Ammon's horn (tissue), 1 donor: ENCODE measurements around the gene PLA2G4F.

ENCODE experiments used
- DNase-seq: peaks from one replicate; pipeline ENCODE4 v3.0.0-alpha.2; 2016; ENCODE audit warnings: low spot score

PLA2G4F gene

DNA sequence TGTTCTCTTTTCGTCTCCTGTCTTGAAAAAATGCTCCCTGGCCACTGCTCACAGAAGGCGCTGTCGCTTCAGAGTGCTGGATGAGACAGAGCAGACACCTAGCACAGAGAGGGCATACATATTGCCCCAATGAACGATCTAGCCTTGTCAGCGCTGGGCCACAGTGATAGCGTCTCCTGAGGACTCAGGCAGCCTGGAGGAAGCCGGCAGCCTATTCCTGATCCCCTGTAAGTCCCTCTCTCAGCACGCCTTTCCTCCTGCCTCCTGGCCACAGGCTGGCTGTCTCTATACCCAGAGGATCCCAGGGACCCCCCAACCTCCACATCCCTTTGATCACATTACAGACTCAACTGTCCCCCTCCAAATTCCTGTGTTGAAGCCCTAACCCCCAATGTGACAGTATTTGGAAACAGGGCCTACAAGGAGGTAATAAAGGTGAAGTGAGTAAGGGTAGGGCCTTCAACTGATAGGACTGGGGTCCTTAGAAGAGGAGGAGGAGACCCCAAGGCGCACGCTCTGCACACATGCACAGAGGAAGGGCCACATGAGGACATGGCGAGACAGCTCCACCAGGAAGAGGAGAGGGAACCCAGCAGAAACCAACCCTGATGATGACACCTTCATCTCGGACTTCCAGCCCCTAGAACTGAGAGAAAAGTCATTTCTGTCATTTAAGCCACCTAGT, 7.5 kb downstream of the PLA2G4F start:
- no peak for DNase-seq

DNA sequence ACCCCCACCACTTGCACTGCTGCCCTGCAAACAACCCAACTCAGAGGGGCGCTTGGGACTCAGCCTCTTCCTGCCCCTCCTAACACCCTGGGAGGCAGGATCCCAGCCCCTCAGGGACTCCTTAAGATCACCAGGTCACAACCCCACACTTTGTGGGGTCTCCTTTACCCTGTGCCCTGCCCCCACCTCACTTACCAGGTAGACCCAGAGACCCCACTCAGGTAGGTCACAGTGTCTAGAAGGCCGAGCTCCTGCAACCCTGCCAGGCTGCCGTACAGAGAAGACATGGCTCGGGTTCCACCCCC, 9.1 kb downstream of the PLA2G4F start:
- no peak for DNase-seq

DNA sequence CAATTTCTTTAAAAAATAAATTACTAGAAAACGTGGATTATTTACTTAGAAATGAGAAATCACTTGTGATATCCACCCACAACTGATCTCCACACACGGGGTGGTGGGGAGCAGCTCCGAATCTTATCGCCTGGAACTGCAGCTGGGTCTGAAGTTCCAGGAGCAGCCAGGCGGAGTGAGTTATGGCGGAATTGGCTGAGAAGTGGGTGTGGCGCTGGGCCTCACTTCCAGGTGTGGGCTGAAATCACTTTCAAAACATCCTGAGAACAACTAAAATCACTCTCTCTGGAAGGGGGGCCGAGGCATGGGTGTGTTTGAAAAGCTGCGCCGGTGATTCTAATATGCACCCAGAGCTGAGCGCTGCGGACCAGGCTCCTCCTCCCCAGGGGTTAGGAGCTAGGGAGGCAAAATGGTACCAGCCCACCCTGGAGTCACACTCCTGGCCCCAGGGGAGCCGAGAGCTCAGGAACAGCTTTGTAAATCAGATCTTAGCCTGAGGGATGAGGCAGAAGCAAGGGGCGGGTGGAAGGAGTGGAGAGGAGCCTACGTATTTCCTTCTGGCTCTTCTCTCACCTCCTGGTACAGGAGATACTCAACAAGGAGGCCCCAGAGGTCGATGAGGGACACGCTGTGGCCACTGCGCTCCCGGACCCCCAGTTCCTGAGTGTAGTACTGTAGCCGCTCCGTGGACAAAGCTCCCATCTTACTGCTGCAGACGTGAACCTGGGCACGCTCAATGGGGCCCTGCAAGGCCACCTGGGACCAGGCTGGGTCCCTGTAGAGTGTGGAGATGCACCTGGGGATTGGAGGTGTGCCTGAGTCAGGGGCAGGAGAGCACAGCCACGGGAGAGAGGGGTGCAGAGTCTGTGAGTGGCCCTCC, 9.6 kb downstream of the PLA2G4F start:
- no peak for DNase-seq

DNA sequence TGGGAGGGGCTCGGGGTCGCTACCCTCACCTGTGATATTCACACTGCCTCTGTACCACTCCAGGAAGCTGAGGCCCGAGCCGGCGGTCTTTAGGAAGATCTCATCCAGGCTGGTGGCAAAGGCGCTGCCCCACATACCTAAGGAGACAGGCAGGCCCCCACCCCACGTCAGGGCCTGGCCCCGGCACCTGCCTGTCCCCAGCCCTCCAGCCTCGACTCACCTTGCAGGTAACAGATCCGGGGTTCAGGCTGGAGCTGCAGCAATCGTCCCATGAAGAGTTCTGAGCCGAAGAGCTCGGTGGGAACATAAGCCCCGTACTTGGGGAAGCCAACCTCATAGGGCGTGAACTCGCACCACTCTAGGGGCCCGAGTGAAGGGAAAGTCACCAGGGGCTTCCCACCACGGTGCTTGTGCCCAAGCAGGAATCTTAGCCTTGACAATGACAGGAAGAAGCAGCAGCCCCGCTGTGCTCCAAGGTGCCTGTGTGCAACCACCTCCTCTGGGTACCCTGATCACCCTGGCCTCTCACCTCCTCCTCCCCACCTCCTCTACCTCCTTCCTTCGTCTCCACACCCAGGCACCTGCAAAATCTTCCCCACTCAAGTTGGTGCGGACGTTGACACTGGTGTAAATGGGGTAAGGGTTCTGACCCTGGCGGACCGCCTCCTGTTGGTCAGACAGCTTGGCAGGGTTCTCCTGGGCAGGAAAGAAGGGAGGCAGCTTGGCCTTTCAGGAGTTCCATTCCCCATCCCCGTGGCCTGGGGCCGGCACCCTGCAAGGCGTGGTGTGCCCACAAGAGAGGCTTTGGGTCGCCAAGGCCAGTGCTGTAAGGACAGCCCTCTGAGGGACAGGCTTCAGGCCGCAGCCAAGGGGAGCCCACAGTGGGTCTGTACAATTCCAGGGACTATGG, 10.6 kb downstream of the PLA2G4F start:
- DNase-seq: no peak

DNA sequence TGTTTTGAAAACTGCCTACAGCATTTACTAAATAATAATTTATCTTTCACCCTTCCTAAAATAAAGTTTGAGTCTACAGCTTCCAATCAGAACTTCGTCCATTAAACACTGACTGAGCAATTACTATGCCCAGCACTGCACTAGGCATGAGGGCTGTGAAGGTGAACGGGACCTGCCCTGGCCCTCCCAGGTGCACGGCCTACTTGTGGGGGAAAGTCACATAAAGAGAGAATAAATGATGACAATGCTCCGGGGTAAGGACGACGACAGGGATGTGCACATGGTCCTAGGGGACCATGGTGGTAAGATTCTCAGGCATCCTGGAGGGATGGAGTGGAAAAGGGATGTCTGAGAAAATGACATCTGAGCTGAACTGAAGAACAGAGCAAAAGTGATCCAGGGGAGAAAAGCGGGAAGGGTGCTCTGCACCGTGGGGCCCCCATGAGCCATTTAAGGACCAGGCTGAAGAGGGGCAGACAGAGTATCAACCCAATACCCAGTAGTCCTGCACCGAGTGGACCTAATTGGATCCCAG, 11.5 kb downstream of the PLA2G4F start:
- no peak for DNase-seq

DNA sequence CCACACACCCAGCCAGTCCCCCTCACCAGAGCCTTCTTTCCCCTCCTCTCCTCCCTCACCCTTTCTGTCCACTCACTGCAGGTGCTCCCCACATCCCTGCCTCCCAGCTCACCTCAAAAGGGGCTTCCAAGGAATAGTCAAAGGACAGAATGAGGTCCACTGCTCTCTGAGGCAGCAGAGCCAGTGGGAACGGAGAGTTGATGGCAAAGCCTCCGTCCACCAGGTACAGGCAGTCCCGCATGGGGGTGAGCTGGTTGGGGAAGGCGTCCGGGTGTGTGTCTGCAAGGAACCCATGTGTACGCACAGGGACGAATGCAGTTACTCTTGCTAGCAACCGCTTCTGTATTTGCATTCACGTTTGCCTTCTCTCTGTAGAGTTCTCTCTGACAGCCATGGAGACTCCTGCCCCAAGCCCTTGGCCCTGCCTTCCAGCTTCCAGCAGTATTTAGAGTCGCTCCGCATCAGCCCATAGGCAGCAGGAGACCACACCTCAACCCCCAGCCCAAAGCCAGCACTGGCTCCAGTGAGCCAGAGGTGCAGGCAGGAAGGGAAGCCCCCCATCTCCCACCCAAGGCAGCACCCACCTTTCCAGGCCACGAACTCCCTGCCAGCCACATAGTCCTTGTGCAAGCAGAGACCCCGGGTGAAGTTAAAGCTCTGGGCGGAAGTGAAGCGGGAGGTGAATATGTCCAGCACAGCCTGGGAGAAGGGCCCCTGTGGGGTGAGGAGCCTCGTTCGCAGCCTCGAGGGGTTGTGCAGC, 12.4 kb downstream of the PLA2G4F start:
- no peak for DNase-seq

DNA sequence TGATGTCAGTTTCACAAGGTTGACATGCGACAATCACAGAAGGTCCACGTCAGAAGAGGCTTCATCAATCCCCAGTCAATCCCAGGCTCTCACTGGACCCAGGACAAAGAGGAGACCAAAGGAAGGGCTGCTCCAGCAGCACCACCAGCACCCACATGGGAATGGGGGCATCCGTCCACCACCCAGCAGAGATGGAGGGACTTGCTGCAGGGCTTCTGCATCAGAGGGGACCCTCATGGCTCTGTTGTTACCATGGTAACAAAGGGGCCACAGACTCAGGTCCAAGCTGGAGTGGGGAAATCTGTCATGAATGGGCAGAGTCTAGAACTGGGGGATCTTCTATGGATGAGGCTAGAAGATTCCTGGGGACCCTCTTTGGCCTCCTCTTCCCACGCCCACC, 13.1 kb downstream of the PLA2G4F start:
- no peak for DNase-seq

DNA sequence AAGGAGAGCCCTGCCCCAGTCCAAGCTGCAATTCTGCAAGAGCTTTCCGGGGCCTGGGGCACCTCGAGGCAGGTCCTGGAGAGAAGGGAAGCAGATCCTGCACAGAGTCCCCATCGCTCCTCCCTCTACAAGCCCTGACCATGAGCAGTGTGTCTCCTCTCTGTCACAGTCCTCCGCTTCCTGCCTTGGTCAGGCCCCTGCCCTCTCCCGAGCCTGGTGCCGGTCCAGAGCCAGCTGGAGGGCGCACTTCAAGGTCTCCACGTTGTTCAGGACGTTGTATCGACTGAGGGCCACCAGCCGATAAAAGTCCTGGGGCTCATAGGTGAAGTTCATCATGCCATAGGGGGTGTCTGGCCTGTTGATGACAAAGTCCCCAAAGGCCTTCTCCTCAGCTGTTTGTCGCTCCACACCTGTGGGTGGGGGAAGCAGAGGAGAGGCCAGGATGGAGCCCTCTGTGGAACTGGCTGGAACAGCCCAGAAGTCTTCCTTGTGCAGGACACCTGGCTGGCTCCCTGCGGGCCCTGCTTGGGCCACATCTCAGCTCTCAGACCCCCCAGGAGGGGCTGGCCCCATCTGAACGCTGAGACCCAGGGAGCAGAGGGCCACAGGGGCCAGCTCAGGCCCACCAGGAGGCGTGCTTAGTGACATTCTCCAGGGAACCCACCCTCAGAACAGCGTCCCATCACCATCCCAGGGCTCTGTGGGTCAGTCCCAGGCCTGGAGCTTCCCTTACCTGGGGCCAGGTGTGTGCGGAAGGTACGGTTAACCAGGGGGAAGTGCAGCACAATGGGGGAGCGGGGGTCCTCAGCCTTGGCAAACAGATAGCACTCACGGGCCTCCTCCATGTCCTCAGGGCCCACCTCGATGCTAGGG, 14.4 kb downstream of the PLA2G4F start:
- DNase-seq: no peak

DNA sequence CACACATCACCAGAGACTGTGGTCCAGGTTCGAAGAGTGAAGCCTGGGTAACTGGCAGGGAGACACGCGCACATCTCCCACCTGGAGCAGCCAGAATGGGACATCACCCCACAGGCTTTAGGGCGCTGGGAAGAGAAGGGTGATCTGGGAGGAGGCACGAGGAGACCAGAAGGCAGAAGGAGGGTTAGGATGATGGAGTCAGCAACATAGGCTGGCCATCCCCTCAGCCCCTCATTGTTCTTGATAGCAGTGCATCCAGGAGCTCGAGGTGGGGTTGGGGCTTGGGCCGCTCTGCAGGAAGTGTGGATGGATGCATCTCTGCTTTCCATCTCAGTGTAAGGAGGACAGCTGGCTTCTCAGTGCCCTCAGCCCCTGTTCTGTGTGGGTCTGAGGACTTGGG, 15.2 kb downstream of the PLA2G4F start:
- no peak for DNase-seq

DNA sequence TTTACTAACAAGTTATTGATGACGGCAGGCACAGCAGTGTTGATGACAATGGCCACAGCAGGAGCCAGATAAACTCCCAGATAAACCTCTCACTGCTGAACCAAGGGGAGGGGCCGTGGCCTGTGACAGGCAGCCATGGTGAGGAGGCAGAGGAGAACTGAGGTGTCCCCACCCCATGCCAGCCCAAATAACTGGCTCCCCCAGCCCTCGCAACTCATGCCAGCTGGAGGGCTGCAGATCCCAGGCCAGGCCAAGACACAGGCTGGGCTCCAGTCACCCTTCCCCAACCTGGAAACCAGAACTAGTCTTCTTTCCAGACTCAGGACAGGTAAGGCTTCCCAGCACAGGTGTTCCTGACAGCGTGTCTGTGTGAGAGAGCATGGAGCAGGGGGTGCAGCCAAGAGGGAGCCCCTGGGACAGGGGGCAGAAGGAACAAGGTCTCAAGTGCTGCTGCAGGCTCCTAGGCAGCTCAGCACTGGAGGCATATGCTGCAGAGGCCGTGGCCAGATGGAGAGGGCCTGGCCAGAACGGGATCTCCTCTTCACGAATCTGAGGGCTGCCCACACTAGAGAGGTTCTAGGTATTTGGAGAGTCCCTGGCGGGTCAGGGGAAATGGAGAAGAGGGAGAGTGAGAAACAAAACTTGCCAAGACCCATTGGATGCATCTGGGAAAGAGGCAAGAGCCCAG, 15.9 kb downstream of the PLA2G4F start:
- DNase-seq: no peak

DNA sequence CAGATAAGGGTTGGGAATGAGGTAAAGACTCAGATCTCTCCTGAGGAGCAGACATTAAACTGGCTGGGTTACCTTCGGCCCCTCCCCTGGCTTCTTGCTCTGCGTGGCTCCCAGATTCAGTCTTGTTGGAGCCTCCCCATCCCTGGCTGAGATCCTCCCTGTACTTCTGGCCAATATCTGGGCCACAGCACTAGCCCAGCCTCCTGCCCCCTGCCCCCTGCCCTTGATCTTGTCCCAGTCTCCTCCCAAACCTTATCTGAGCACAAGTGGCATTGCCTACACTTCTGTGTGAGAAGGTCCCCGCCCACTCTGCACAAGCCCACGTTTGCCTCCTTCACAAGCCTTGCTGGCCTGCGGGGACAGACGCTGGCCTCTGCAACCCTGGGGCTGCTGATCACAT, 16.8 kb downstream of the PLA2G4F start:
- no peak for DNase-seq

DNA sequence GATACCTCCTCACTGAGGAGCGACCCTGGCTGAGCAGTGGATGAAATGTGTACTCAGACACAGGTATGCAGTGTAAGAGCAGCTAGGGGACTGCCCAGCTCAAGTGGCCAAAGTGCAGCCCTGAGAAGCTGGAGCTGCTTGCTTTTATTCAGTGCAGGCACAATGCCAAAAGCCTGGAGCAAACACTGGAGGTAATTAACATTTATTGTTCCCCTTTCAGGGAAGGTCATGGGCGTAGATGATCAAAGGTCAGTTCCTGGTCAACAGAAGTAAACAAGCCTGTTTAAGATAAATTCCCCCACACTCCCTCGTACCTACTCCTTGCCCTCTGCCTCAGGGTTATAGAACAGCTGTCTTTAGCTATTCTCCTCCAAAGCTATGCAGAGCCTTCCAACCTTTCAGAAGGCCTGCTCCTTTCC, 17.5 kb downstream of the PLA2G4F start:
- no peak for DNase-seq

DNA sequence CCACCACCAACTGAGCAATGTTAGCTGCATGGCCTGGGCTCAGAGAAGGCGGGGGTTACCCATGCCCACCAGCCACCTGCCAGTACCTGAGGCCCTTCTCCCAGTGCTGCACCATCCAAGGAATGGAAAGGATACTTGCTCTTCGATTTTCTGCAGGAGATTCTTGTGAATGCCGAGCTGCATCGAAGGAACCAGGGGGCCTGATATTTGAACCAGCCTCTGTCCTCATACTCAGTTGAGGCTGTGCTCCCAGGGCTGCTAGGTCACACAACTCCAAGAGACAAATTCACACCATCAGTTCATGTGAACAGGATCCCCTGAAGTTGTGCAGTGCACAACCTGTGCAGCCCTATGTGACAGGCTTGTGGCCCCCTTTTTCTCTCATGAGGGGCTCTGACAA, 18.0 kb downstream of the PLA2G4F start:
- no peak for DNase-seq

DNA sequence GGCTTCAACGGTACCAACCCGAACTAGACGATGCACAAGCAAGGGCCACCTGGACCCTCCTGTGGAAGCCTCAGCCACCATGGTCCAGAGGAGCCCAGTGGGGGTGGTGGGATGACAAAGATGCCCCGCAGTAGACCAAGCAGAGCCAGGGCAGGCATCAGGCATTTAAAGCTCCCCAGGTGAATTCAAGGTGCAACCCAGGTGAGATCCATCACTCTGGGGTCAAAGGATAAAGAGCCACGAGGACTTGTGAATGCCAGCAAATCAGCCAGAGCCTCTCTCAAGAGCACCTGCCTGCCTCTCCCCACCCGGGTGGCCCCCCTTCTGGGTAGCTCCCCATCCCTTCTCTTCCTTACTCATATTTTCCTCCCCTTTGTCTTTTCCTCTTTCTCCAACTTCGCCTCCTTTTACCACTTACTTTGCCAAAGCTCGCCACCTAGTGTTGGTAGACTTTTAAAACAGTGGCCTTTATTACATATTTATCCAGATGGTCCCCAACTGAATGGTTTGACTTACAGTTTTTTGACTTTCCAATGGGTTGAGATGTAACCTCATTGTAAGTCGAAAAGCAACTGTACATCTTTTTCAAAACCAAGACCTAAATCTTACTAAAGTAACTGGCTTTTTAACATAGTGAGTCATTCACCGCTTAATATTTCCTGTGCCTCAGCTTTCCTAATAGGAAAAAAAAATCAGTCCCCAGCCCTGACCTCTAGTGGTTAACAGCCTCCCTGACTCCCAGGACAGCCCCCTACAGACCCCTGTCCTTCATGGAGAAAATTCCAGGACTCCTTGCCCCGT, 18.8 kb downstream of the PLA2G4F start:
- DNase-seq: peak; percentile 67

DNA sequence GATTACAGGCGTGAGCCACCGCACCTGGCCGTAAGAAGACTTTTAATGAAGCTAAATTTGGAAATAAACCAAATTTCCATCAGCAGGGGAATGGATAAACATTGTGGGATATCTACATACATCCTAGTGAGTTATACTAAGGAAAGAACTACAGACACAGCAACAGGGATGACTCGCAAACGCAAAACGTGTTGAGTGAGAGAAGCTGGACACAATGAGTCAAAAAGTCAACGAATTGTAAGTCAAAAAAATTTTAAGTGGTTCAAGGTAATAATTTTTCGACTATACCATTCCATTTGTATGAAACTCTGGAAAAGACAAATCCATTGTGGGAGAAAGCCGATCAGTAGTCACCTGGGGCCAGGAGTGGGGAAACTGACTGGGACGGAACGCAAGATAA, 19.9 kb downstream of the PLA2G4F start:
- no peak for DNase-seq

DNA sequence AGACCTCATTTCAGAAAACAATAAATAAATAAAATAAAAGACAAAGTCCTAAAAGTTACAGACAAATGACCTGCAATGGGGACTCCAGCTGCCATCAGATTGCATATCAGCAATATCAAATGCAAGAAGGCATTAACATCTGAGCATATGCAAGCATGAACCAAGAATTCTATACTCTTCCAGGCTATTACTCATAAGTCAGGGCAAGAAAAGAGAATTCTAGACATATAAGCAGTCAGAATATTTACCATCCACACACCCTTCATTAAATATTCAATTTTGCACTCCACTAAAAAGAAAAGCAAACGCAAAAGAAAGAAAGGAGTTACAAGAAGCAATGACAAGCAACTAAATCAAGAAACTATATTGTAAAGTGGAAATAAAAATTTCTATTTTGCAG, 21.1 kb downstream of the PLA2G4F start:
- DNase-seq: no peak

DNA sequence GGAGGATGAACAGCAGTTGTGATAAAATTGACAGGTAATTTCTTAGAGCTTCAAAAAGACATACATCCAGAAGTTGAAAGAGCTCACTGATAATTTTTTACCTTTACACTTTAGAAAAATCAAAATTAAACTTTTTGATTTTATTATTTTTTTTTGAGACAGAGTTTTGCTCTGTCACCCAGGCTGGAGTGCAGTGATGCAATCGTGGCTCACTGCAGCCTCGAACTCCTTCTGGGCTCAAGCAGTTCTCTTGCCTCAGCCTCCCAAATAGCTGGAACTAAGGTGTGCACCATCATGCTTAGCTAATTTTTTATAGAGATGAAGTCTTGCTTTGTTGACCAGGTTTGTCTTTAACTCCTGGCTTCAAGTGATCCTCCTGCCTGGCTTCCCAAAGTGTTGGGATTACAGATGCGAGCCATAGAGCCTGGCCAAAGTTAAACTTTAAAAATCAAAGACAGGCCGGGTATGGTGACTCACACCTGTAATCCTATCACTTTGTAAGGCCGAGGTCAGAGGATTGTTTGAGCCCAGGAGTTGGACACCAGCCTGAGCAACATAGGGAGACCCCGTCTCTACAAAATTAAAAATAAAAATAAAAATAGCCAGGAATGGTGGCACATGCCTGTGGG, 21.7 kb downstream of the PLA2G4F start:
- DNase-seq: no peak

DNA sequence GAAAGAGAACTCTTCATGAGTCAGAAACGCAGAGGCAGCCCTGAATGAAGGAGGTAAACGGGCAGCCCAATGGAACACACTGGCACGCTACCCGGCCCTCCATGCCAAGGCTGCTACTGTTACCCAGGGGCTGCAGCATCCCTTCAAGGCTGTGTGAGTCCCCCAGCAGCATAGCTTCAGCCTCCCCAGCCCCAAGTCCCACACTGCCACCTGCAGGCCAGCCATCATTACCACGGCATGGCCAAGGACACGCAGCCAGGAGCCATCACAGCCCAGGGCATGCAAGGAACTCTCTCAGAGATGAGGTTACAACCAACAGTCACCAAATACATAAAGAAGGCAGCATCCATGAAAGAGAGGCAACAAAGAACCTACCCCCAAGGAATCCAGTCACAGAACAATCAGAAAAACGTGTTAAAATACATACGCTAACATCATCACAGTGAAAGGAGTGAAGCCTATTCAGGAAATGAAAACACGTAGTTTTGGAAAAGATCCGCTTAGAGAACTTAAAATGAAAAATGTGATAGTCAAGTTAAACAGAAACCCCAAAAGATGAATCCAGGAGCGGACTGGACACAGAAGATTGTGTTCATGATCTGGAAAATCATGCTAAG, 22.4 kb downstream of the PLA2G4F start:
- DNase-seq: peak; percentile 67
